Neural cell (in vitro differentiated cells): Measurements from ENCODE around the gene RRP15.

Experiments used
- CTCF ChIP-seq: fragments of 450-650 bp; IDR thresholded peaks from 2 replicates; pipeline ENCODE4 v1.5.1; 2014; ENCODE audit warnings: antibody characterized with exemption, mild to moderate bottlenecking, moderate library complexity; ENCODE audit not compliant: poor library complexity, severe bottlenecking
- EP300 ChIP-seq: fragments of 450-650 bp; conservative IDR thresholded peaks from 2 replicates; pipeline ENCODE4 v1.6.1; 2014; ENCODE audit warnings: antibody characterized with exemption, mild to moderate bottlenecking, moderate library complexity; ENCODE audit not compliant: poor library complexity, severe bottlenecking
- POLR2AphosphoS5 ChIP-seq: IDR thresholded peaks from 2 replicates; pipeline ENCODE4 v1.6.1; 2012
- RAD21 ChIP-seq: fragments of 450-650 bp; conservative IDR thresholded peaks from 2 replicates; pipeline ENCODE4 v1.6.1; 2014; ENCODE audit warnings: antibody characterized with exemption, mild to moderate bottlenecking, moderate library complexity

- TF ChIP-seq CTCF, result no peak
- peak; percentile 52 for TF ChIP-seq POLR2AphosphoS5
- peak; percentile 63 for TF ChIP-seq RAD21
- TF ChIP-seq EP300, result peak; percentile 51
Observed at GRCh38 chr1:218345673-218346390, 60.7 kb downstream of the RRP15 start.
